PC-3 (cell line): ENCODE results near the gene SULF2. TPM values are rescaled to one million over a fixed set of nuclear protein-coding genes. Genes with fewer than 3 reads are reported as not detected.

ENCODE experiments used
- ATAC-seq: fragments of 200-7000 bp; cut with Tn5 transposase; 2 replicates; pipeline ENCODE4 v1.9.1; 2020; ENCODE audit warnings: mild to moderate bottlenecking, moderate library complexity
- BruUV-seq: library from RNA; stranded (reverse); fragments of 400-500 nt; replicated peaks from 2 replicates; lab custom pipeline; 2021; lab: Mats Ljungman, UMichigan
- CTCF ChIA-PET: fragments of 300-600 bp; sonication (Branson Sonifier 250); formaldehyde crosslinking; loops from one replicate; lab custom pipeline; 2022; ENCODE audit warnings: antibody characterized with exemption; lab: Charles Lee
- POLR2A ChIA-PET: fragments of 300-600 bp; sonication (Branson Sonifier 250); formaldehyde crosslinking; loops from one replicate; lab custom pipeline; 2022; ENCODE audit warnings: antibody characterized with exemption; ENCODE audit not compliant: unreplicated experiment; lab: Charles Lee
- DNase-seq: peaks from one replicate; pipeline ENCODE4 v3.0.0-alpha.2; 2015
- H2AFZ ChIP-seq: fragments of 300-600 bp; sonication (generic); 2 replicates; pipeline ENCODE4 v1.6.0; 2016; ENCODE audit warnings: antibody characterized with exemption, low read length
- H3F3A ChIP-seq: fragments of 300-600 bp; sonication (generic); one replicate; pipeline ENCODE4 v1.6.0; 2017; ENCODE audit warnings: antibody characterized with exemption, low read length, control low read depth, mild to moderate bottlenecking; ENCODE audit not compliant: unreplicated experiment
- H3K27ac ChIP-seq: fragments of 300-600 bp; sonication (generic); 2 replicates; pipeline ENCODE4 v1.5.1; 2016; ENCODE audit warnings: mild to moderate bottlenecking, low read length
- H3K27me3 ChIP-seq: fragments of 300-600 bp; sonication (generic); 2 replicates; pipeline ENCODE4 v1.6.1; 2016; ENCODE audit warnings: low read length, mixed read lengths
- H3K36me3 ChIP-seq: fragments of 300-600 bp; sonication (generic); 2 replicates; pipeline ENCODE4 v1.6.1; 2016; ENCODE audit warnings: low read depth, mixed run types, low read length, mixed read lengths
- H3K4me1 ChIP-seq: fragments of 300-600 bp; sonication (generic); 2 replicates; pipeline ENCODE4 v1.5.1; 2016; ENCODE audit warnings: low read length; ENCODE audit not compliant: insufficient read depth
- H3K4me2 ChIP-seq: fragments of 300-600 bp; sonication (generic); 2 replicates; pipeline ENCODE4 v1.6.0; 2016; ENCODE audit warnings: low read length
- H3K4me3 ChIP-seq: fragments of 300-600 bp; sonication (generic); 2 replicates; pipeline ENCODE4 v1.5.1; 2016; ENCODE audit warnings: mild to moderate bottlenecking, low read length, mixed read lengths
- H3K79me2 ChIP-seq: fragments of 300-600 bp; sonication (generic); 2 replicates; pipeline ENCODE4 v1.6.1; 2017; ENCODE audit warnings: low read length, mixed read lengths
- H3K9ac ChIP-seq: fragments of 300-600 bp; sonication (generic); 2 replicates; pipeline ENCODE4 v1.6.0; 2016; ENCODE audit warnings: mild to moderate bottlenecking, low read length
- H3K9me2 ChIP-seq: fragments of 300-600 bp; sonication (generic); replicated peaks from 2 replicates; pipeline ENCODE4 v1.6.1; 2016; ENCODE audit warnings: mixed run types, low read length, mixed read lengths
- H3K9me3 ChIP-seq: fragments of 300-600 bp; sonication (generic); 2 replicates; pipeline ENCODE4 v1.6.1; 2016; ENCODE audit warnings: low read length, mixed read lengths
- H4K20me1 ChIP-seq: fragments of 300-600 bp; sonication (generic); 2 replicates; pipeline ENCODE4 v1.6.1; 2016; ENCODE audit warnings: low read length, mixed read lengths
- CTCF ChIP-seq: fragments of 300-600 bp; sonication (generic); conservative IDR thresholded peaks from 2 replicates; pipeline ENCODE4 v1.5.1; 2017; ENCODE audit warnings: antibody characterized with exemption, low read depth, mild to moderate bottlenecking, low read length
- EZH2 ChIP-seq: fragments of 300-600 bp; sonication (generic); IDR thresholded peaks from one replicate; pipeline ENCODE4 v1.6.1; 2017; ENCODE audit warnings: antibody characterized with exemption, mild to moderate bottlenecking, low read length; ENCODE audit not compliant: unreplicated experiment
- EZH2phosphoT487 ChIP-seq: fragments of 300-600 bp; sonication (generic); IDR thresholded peaks from 2 replicates; pipeline ENCODE4 v1.6.1; 2018; ENCODE audit warnings: mild to moderate bottlenecking, antibody characterized with exemption, low read length, borderline replicate concordance
- intact Hi-C: fragments of 100-400 bp; cut with micrococcal nuclease; formaldehyde crosslinking; loops from 2 replicates; pipeline ENCODE4 v1.9.0; 2023
- total RNA-seq: library from RNA; depleted of rRNA; stranded (reverse); fragments of >200 nt; gene quantifications from 2 replicates; pipeline ENCODE4 v1.2.3, GENCODE V29; 2014

Gene SULF2
- total RNA-seq, 1 experiment from 2014 or later = 340 TPM

- DNase-seq (no peak), ATAC-seq (no peak)
- Histone ChIP-seq H3K4me3 (no peak overlapping the region), H4K20me1 (no peaks in the 10 kb centered on the region), H3K9ac (no peak overlapping the region), H3K9me2 (no peaks in the 10 kb centered on the region), H3K27me3 (no peaks in the 10 kb centered on the region), H3K79me2 (no peaks in the 10 kb centered on the region), H3K4me1 (no peaks in the 10 kb centered on the region), H3F3A (no peaks in the 10 kb centered on the region), H3K27ac (no peak overlapping the region), H2AFZ (no peak overlapping the region), H3K9me3 (no peaks in the 10 kb centered on the region), H3K4me2 (no peak overlapping the region), H3K36me3 (peaks cover 23% of the 10 kb centered on the region; the same call in 1 of the 2 replicates)
- intact Hi-C loops = no loop called here
- ChIA-PET POLR2A (interaction anchor here (0.8 kb wide), 1 partner anchor 28 kb away, joined by 28 read pairs; no protein-coding TSS in a partner anchor), CTCF (no interaction called here)
- no peak for TF ChIP-seq CTCF
- no peak for TF ChIP-seq EZH2
- TF ChIP-seq EZH2phosphoT487 = no peak
- BruUV-seq = no TSS peak
These were observed 155.4 kb downstream of the SULF2 start for GRCh38 chr20:47629907-47630306.

- ATAC-seq (no peak), DNase-seq (no peak)
- Histone ChIP-seq H2AFZ (no peak overlapping the region), H3K9me2 (no peaks in the 10 kb centered on the region), H3K4me3 (no peak overlapping the region), H3K79me2 (no peaks in the 10 kb centered on the region), H3F3A (no peaks in the 10 kb centered on the region), H3K4me1 (no peaks in the 10 kb centered on the region), H3K27me3 (no peaks in the 10 kb centered on the region), H3K9me3 (no peaks in the 10 kb centered on the region), H3K36me3 (peaks cover 28% of the 10 kb centered on the region; the same call in 1 of the 2 replicates), H3K4me2 (no peak overlapping the region), H4K20me1 (no peaks in the 10 kb centered on the region), H3K27ac (no peak overlapping the region), H3K9ac (no peak overlapping the region)
- TF ChIP-seq CTCF = no peak
- TF ChIP-seq EZH2phosphoT487 = no peak
- TF ChIP-seq EZH2 = no peak
- intact Hi-C loops = no loop called here
- CTCF ChIA-PET = no interaction called here
- BruUV-seq = TSS peak; percentile 8
- POLR2A ChIA-PET = no interaction called here
These were observed 157.7 kb downstream of the SULF2 start for GRCh38 chr20:47627540-47627939.

- H4K20me1 ChIP-seq = no peaks in the 10 kb centered on the region
- H3K27me3 ChIP-seq = no peaks in the 10 kb centered on the region
- peaks cover 5% of the 10 kb centered on the region; the same call in 1 of the 2 replicates for H3K4me1 ChIP-seq
- intact Hi-C loops = loop anchor here (5.0 kb wide), 1 partner anchor 46 kb away; no protein-coding TSS in a partner anchor
- BruUV-seq = TSS peak; percentile 23
- H3K9me3 ChIP-seq = no peaks in the 10 kb centered on the region
- H3K27ac ChIP-seq = no peak overlapping the region
- TF ChIP-seq CTCF (no peak), EZH2 (no peak), EZH2phosphoT487 (no peak)
- no peaks in the 10 kb centered on the region for H3F3A ChIP-seq
- CTCF ChIA-PET = interaction anchor here (0.6 kb wide), 1 partner anchor 122 kb away, joined by 3 read pairs; the partner anchor contains the start of gene NCOA3
- H3K36me3 ChIP-seq = peaks cover 31% of the 10 kb centered on the region; the same call in 1 of the 2 replicates
- no peak overlapping the region for H2AFZ ChIP-seq
- H3K4me3 ChIP-seq = no peak overlapping the region
- H3K9me2 ChIP-seq = no peaks in the 10 kb centered on the region
- no peak for ATAC-seq
- no peak overlapping the region for H3K9ac ChIP-seq
- H3K79me2 ChIP-seq = no peaks in the 10 kb centered on the region
- no peak for DNase-seq
- POLR2A ChIA-PET = no interaction called here
- no peak overlapping the region for H3K4me2 ChIP-seq
These were observed 162.1 kb downstream of the SULF2 start for GRCh38 chr20:47623206-47623605.
